Kidney epithelial cell (primary cell): ENCODE data around the gene GPR152. TPM values are rescaled to one million over a fixed set of nuclear protein-coding genes. Genes with fewer than 3 reads are reported as not detected.

Experiments used
- DNase-seq: peaks from one replicate; pipeline ENCODE4 v3.0.0-alpha.2; 2010; ENCODE audit warnings: low read depth
- H3K27me3 ChIP-seq: 2 replicates; pipeline ENCODE4 v1.6.0; 2011; ENCODE audit warnings: low read length; ENCODE audit not compliant: control insufficient read depth, insufficient read depth
- H3K36me3 ChIP-seq: 2 replicates; pipeline ENCODE4 v1.5.1; 2011; ENCODE audit warnings: low read length; ENCODE audit not compliant: control insufficient read depth, insufficient read depth
- H3K4me3 ChIP-seq: 2 replicates; pipeline ENCODE4 v1.5.1; 2011; ENCODE audit warnings: low read depth, mild to moderate bottlenecking, control low read depth, low read length
- total RNA-seq: library from RNA; depleted of rRNA; stranded (reverse); fragments of >200 nt; gene quantifications from 2 replicates; pipeline ENCODE4 v1.2.3, GENCODE V29; 2015
- TF ChIP-seq, protein P1 (sequence below): IDR thresholded peaks from 2 replicates; pipeline ENCODE4 v1.5.1; 2011; ENCODE audit warnings: mild to moderate bottlenecking, moderate library complexity, low read length, control low read depth, inconsistent platforms; ENCODE audit not compliant: insufficient read depth, poor library complexity, severe bottlenecking

Gene GPR152
- total RNA-seq, 1 donor from 2014 or later, result not detected

DNA sequence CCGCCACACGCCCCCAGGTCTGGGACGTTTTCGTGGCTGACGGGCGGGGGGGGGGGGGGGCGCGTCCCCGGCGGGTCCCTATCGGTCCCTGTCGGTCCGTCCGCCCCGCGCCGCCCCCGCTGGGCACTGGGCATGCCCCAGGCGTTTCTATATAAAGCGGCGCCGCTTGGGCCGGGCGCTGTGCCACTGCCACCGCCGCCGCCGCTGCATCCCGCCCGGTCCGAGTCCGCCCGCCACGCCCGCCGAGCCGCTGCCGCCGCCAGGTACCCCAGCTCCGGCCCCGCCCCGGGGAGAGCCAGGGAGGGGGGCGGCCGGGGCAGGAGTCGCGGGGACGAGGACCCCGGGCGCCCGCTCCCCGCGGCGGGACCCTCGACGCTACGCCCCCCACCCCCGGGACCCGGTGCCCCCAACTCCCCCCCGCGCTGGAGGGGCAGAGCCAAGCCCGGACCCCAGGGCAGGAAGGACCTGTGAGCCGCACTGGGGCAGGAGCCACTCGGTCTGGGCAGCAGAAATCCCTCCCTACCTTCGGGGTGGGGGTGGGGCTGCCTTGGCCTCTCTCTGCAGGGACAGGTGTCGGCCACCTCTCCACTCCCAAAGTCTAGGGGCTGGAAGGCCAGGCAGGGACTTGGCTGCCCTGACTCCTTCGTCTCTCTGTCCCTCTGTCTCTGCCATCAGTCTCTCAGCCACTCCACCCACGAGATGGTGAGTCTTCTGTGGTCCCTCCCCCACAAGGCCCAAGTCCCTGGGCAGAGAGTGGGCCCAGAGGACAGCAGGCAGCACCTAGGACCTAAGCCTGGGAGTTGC, 36.8 kb downstream of the GPR152 start, which contains the start of gene CARNS1:
Gene CARNS1, plus strand, starts transcription at position 178 of the 804 bp plus-strand sequence. Its CDS starts 522 bp downstream, at position 700.
- TF ChIP-seq, protein P1, sequence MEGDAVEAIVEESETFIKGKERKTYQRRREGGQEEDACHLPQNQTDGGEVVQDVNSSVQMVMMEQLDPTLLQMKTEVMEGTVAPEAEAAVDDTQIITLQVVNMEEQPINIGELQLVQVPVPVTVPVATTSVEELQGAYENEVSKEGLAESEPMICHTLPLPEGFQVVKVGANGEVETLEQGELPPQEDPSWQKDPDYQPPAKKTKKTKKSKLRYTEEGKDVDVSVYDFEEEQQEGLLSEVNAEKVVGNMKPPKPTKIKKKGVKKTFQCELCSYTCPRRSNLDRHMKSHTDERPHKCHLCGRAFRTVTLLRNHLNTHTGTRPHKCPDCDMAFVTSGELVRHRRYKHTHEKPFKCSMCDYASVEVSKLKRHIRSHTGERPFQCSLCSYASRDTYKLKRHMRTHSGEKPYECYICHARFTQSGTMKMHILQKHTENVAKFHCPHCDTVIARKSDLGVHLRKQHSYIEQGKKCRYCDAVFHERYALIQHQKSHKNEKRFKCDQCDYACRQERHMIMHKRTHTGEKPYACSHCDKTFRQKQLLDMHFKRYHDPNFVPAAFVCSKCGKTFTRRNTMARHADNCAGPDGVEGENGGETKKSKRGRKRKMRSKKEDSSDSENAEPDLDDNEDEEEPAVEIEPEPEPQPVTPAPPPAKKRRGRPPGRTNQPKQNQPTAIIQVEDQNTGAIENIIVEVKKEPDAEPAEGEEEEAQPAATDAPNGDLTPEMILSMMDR, result no peak
- H3K36me3 ChIP-seq, result no peaks in the 10 kb centered on the region
- peaks cover 26% of the 10 kb centered on the region for H3K27me3 ChIP-seq
- peak within 1 kb of the TSS; percentile 2 for H3K4me3 ChIP-seq
- no peak for DNase-seq

DNA sequence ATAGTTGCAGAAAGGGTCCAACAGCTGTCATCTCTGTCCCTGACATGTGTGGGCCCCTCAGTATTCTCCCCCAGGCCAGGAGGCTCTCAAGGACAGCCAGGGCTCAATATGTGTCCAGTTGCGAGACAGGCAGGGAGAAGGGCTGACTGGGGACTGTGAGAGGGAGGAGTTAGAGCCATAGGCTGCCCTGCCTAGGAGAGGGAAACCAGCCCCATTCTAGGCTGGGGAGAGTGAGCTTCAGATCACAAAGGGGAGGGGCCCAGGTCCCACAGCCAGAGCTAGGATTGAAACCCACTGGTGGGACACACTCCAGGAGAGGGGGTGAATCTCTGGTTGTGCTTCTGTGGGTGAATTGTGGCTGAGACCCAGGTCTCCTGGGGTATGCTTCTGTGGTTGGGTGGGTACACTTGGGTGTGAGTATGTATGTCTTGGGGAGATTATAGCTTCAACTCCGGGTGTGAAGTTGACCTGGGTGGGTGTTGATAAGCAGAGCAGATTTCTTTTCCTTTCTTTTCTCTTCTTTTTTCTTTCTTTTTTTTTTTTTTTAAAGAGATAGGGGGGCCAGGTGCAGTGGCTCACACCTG, 39.2 kb downstream of the GPR152 start:
- Histone ChIP-seq H3K4me3 (no peak overlapping the region), H3K36me3 (no peaks in the 10 kb centered on the region), H3K27me3 (peaks cover 28% of the 10 kb centered on the region)
- TF ChIP-seq, protein P1, result no peak
- no peak for DNase-seq

- DNase-seq, result no peak
- TF ChIP-seq, protein P1, result no peak
- H3K27me3 ChIP-seq, result peaks cover 28% of the 10 kb centered on the region
These were observed 39.9 kb downstream of the GPR152 start for GRCh38 chr11:67412495-67413179.

GRCh38 chr11:67411785-67412152, 40.8 kb downstream of the GPR152 start:
- no peak overlapping the region for H3K4me3 ChIP-seq
- H3K27me3 ChIP-seq, result peaks cover 26% of the 10 kb centered on the region
- no peak for DNase-seq
- no peaks in the 10 kb centered on the region for H3K36me3 ChIP-seq
- TF ChIP-seq, protein P1, result no peak

More at GRCh38 chr11:67412495-67413179, 39.9 kb downstream of the GPR152 start:
- no peaks in the 10 kb centered on the region for H3K36me3 ChIP-seq
- no peak overlapping the region for H3K4me3 ChIP-seq

- no peak overlapping the region for H3K4me3 ChIP-seq
- TF ChIP-seq, protein P1, result no peak
- DNase-seq, result no peak
- peaks cover 24% of the 10 kb centered on the region for H3K27me3 ChIP-seq
- no peaks in the 10 kb centered on the region for H3K36me3 ChIP-seq
These were observed 41.3 kb downstream of the GPR152 start for GRCh38 chr11:67410984-67411784.
